ENCODE results near the gene PYGO1.

The PYGO1 gene

GRCh38 chr15:55526559-55527036 is 61.5 kb downstream of the PYGO1 start:
- Histone ChIP-seq H3K27me3 (replicated peaks) (no peaks in the 10 kb centered on the region), H3K36me3 (replicated peaks) (no peaks in the 10 kb centered on the region), H3K4me3 (ENCODE audit: low read depth, low read length) (no peak overlapping the region), H3K27ac (no peak overlapping the region)
- TF ChIP-seq CTCF (IDR thresholded peaks at IDR 0.05; ENCODE audit: low read depth, low read length, missing control alignments): peak; percentile 80
- DNase-seq: peak; percentile 40
- in situ Hi-C loops (cut with HindIII; ENCODE audit: low pct_ligation_motif_present, low sequenced_read_pairs): no loop called here

- in situ Hi-C loops (cut with HindIII; ENCODE audit: low pct_ligation_motif_present, low sequenced_read_pairs): no loop called here
- no peak overlapping the region for H3K27ac ChIP-seq
- no peak overlapping the region for H3K4me3 ChIP-seq (ENCODE audit: low read depth, low read length)
- H3K27me3 ChIP-seq (replicated peaks): no peaks in the 10 kb centered on the region
- H3K36me3 ChIP-seq (replicated peaks): no peaks in the 10 kb centered on the region
- DNase-seq: no peak
- TF ChIP-seq CTCF (IDR thresholded peaks at IDR 0.05; ENCODE audit: low read depth, low read length, missing control alignments): no peak
Measured at GRCh38 chr15:55522742-55523450, 65.2 kb downstream of the PYGO1 start.

- TF ChIP-seq CTCF (IDR thresholded peaks at IDR 0.05; ENCODE audit: low read depth, low read length, missing control alignments): peak; percentile 59
- no peak for DNase-seq
- no peaks in the 10 kb centered on the region for H3K36me3 ChIP-seq (replicated peaks)
- H3K27me3 ChIP-seq (replicated peaks): no peaks in the 10 kb centered on the region
- H3K4me3 ChIP-seq (ENCODE audit: low read depth, low read length): no peak overlapping the region
- no peak overlapping the region for H3K27ac ChIP-seq
- in situ Hi-C loops (cut with HindIII; ENCODE audit: low pct_ligation_motif_present, low sequenced_read_pairs): no loop called here
Measured at GRCh38 chr15:55518641-55519040, 69.5 kb downstream of the PYGO1 start.

DNA sequence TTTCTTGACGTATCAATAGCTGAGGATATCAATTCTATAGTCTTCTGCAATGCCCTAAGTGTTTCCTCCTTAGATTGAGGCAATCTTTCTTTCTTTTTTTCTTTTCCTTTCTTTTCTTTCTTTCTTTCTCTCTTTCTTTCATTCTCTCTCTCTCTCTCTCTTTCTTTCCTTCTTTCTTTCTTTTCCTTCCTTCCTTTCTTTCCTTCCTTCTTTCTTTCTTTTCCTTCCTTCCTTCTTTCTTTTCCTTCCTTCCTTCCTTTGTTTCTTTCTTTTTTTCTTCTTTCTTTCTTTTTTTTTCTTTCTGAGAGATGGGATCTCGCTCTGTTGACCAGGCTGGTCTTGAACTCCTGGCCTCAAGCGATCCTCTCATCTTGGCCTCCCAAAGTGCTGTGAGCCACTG is 70.1 kb downstream of the PYGO1 start:
- Histone ChIP-seq H3K27ac (no peak overlapping the region), H3K4me3 (ENCODE audit: low read depth, low read length) (no peak overlapping the region), H3K27me3 (replicated peaks) (no peaks in the 10 kb centered on the region), H3K36me3 (replicated peaks) (no peaks in the 10 kb centered on the region)
- in situ Hi-C loops (cut with HindIII; ENCODE audit: low pct_ligation_motif_present, low sequenced_read_pairs): no loop called here
- no peak for TF ChIP-seq CTCF (IDR thresholded peaks at IDR 0.05; ENCODE audit: low read depth, low read length, missing control alignments)
- no peak for DNase-seq

GRCh38 chr15:55515991-55516776 is 72.0 kb downstream of the PYGO1 start:
- no peaks in the 10 kb centered on the region for H3K36me3 ChIP-seq (replicated peaks)
- no peak overlapping the region for H3K4me3 ChIP-seq (ENCODE audit: low read depth, low read length)
- H3K27me3 ChIP-seq (replicated peaks): no peaks in the 10 kb centered on the region
- no peak for TF ChIP-seq CTCF (IDR thresholded peaks at IDR 0.05; ENCODE audit: low read depth, low read length, missing control alignments)
- H3K27ac ChIP-seq: no peak overlapping the region
- DNase-seq: no peak
- in situ Hi-C loops (cut with HindIII; ENCODE audit: low pct_ligation_motif_present, low sequenced_read_pairs): no loop called here
